ENCODE data around the gene WNT6.
"Not testable (repeated sequence)": the region's sequence is repeated elsewhere in the genome, so short reads cannot be mapped to it uniquely, and the experiment has no call there.

The WNT6 gene

DNA sequence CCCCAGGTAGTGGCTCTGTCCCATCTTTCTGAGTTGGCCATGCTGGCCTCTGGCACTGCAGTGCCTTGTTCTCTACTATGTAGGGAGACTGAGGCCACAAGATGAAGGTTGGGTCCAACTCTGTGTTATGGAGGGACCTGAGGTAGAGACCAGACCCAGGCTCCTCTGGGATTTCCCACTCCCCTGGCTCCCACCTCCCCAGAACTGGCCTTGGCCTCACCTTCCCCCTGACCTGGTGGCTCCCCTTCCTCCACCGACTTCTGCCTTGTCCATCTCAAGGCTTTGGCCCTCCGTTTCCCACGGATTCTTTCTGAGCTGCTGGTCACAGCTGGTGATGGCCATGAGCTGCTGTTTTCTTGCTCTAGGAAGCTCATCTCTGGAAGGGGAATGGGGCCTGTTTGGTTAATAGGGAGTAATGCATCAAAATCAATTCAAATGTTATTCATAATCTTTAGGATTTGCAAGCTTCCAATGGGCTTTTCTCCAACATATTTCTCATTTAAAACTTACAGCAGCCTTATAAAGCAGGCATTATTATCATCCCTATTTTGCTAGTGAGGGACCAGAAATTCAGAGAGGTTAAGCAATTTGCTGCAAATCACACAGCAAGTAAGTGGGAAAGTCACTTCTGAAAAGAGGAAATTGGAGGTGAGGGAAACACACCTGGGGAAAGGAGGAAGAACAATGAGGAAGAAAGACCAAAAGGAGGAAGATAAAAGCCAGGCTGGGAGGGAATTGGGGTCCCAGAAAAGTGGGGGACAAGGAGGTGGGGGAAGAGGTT lies 28.9 kb upstream of the WNT6 start:
- FAIRE-seq: no peak

DNA sequence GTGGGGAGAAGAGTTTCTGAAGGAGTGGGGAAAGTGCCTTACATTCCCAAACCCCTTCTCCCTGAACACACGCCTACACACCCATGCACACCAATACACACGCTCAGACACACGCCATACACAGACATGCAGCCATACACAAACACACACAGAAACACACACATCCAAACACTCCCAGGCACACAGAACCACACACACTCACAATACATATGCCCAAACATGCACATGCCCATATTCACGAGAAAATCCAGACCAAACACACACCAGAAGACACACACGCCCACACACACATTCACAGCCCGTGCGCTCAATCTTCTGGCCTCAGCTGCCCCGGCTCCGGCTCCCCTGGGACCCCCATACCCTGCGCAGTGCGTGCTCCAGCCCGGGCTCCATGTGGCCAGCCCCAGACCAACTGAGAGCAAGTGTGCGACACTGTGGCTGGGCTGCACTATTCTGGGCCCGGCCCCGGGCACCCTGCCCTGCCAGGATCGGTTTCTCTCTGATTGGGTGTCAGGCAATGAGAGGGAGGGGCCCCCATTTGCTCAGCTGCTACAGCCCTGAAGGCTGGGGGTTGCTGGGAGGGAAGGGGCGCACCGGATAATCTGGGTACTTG lies 28.1 kb upstream of the WNT6 start, which contains the start of gene PRKAG3:
TSS of gene PRKAG3 (minus strand) at position 426 of the 613 bp plus-strand sequence.
- no peak for FAIRE-seq

GRCh38 chr2:218832081-218832480 lies 27.5 kb upstream of the WNT6 start:
- FAIRE-seq: no peak

GRCh38 chr2:218832520-218832919 lies 27.1 kb upstream of the WNT6 start:
- no peak for FAIRE-seq

GRCh38 chr2:218833023-218833609 lies 26.5 kb upstream of the WNT6 start:
- FAIRE-seq: no peak

- no peak for FAIRE-seq
These were observed 24.9 kb upstream of the WNT6 start for GRCh38 chr2:218834685-218835084.

DNA sequence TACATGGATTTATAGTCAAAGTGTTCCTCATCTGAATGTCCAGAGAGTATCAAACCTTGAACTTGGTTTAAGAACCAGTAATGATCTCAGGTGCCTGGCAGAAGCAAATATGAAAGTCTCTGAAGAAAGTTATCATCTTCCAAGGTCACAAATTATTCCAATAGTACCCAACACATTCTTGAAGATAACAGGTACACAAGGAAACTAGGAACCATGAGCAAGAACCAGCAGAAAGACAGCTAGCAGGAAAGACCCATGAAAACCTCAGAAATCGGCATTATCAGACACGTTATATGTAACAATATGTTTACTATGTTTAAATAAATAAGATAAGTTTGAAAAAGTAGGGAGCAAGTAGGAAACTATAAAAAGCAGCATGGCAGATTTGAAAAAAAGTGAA lies 22.1 kb upstream of the WNT6 start:
- FAIRE-seq: no peak

GRCh38 chr2:218839430-218839829 lies 20.2 kb upstream of the WNT6 start:
- no peak for FAIRE-seq

DNA sequence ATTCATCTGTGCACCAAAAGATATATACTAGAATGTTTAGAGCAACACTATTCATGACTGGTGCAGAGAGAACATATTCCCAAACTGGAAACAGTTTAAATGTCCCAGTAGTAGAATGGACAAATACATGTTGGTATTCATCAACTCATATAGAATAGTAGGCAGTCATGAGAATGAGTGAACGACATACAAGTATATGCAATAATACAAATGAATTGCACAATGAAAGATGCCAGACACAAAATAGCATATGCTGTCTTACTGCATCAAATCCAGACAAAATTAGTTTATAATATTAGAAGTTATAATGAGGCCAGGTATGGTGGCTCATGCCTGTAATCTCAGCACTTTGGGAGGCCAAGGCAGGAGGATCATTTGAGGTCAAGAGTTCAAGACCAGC lies 19.7 kb upstream of the WNT6 start:
- no peak for FAIRE-seq

GRCh38 chr2:218844334-218844733 lies 15.3 kb upstream of the WNT6 start:
- not testable (repeated sequence) for FAIRE-seq

GRCh38 chr2:218846963-218847362 lies 12.6 kb upstream of the WNT6 start:
- FAIRE-seq: not testable (repeated sequence)

- no peak for FAIRE-seq
These were observed 9.9 kb upstream of the WNT6 start for GRCh38 chr2:218849721-218850120.

DNA sequence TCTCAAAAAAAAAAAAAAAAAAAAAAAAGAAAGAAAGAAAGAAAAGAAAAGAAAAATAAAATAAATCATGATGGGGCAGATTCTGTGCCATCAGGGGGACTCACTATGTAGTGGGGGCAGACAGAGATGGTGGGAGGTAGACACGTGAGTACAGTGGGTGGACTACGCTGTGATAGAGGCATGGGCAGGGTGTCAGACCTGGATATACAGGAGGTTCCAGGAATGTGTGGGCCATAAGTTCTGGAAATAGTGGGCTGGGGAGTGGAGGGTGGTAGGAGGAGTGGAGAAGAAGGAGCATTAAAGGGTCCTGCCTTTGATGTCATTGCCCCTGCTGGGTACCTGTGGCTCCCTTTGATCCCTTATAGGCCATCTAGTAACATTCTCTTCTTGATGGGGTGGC lies 8.8 kb upstream of the WNT6 start:
- no peak for FAIRE-seq

DNA sequence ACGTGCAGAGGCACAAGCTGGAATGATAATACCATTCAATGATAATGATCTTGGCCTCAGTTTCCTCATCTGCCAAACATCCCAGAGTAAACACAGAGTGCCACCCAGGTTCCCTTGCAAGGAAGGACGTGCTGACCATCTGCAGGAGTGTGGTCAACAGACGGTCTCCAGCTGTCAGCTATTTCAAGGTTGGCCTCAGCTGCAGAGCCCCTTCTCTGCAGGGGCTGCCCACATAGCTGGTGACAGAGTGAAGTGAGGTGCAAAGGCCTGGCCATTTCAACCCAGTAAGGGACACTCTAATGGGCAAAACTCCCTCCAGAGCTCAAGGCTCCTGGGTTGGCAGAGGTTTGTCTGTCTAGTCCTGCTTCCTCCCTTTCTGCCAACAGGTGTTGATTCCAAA lies 8.3 kb upstream of the WNT6 start:
- no peak for FAIRE-seq

DNA sequence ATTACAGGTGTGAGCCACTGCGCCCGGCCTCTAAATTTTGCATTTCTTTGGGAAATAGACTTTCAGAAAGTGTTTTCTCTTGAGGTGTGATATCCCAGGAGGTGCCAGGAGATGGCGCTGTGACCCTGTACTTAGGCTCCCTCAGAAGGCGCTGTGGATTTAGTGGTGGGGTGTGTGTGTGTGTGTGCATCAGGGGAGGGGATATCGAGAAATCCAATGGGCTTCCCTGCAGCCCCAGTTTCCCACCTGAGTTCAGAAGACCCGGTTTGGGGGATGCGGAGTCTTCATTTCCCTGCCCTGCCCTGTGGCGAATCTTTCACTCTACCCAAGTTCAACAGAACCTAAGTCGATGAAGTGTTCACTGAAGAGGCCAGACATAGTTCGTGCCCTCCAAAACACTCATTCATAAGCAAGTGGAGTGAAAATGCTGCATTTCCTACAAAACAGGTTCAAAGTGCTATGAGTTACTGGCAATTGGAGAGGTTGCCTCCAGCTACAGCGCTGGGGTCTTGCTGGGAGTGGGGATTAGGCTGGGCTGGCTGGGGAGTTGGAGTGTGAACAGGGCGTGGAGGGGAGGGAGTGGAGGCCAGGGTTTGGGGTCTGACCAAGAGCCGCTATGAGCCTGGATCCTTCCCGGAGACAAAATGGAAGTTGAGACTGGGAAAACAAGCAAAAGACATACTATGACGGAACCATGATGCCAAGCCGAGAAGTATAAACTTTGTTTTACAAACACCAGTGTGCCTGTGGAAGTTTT lies 6.5 kb upstream of the WNT6 start:
- FAIRE-seq: peak; percentile 63

- no peak for FAIRE-seq
These were observed 5.8 kb upstream of the WNT6 start for GRCh38 chr2:218853766-218854165.

- no peak for FAIRE-seq
These were observed 4.7 kb upstream of the WNT6 start for GRCh38 chr2:218854860-218855259.

DNA sequence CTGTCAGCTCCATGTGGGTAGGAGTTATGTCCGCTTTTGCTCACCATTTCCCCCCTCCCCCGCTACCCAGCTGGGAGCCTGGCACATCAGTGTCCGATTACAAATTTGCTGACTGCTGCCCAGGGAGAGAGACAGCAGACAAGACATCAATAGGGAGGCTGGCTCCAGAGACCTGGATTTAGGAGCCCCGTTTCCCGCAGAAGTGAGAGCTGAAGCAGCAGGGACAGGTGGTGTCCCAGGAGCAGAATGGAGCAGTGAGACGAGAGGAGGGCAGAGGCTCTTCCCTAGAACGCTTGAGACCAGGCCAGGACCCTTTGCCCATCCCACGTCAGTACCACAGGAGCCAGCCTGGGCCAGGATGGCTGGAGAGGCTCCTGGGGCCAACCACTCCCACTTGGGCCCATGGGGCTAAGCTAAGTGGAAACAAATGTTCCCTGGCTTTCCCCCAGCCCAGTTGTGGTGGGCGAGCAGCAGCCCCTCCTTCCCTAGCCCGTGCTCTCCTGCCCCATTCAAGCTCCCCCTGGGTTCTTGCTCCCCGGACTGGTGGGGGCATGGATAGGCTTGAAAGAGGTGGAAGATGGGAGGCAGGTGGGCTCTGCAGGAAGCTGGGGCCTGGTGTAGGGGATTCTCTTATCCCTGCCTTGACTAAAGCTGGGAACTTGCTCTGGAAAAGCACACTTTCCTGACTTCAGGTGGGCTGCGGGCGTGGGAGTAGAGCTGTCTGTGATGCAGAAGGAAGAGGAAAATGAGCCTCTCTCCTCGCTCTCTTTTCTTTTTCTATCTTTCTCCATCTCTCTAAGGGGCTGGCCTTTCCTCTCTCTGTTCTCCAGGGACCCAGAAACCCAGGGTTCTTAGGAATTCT lies 4.1 kb upstream of the WNT6 start:
- no peak for FAIRE-seq

GRCh38 chr2:218856167-218856895 lies 3.3 kb upstream of the WNT6 start:
- FAIRE-seq: no peak

DNA sequence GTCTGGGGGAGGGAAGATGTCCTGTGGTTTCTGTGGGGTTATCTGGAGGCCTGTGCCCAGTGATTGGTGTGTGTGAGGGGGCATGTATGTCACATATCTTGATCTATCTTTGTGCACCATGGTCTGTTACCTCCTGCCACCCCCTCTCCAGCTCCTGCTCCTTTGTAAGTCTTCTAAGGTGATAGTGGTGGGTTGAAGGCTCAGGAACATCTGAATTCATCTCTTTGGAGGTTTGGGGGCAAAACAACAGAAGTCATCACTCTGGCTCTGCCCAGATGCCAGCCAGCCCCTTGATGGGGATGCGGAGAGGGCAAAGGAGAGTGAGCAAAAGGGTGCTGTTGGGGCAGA lies 2.7 kb upstream of the WNT6 start:
- FAIRE-seq: no peak

DNA sequence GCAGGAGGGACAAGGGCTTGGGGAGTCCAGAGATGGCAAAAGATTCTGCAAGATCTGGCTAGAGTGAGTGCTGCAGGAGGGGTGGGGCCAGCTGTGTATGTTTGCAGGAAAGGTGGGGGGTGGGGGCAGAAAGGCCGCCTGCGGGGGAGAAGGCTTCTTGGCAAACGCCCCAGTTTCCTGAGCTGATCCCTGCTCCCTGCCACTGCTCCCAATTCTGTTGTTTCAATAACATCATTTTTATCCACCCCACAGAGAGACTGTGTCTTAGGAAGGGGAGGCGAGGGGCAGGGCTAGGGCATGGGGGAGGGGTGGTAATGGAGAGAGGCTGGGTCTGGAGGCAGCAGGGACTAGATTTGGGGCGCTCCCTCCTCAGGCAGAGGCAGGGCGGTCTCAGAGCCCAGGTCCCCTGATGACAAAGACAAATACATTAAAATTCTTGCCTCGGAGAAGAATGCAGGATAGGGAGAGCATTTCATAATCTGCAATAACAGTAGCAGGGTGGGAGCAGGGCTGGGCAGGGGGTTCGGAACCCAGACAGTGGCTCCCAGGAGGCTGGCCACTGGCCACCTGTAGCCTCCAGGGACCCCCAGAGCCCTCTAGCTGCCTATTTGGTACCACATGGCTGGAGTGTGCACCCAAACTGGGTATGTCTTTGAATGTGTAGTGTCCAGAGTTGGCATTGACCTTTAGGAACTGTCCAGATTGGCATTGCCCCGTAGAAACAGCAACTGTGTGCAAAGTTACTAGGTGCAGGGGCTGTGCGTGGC lies 2.1 kb upstream of the WNT6 start:
- FAIRE-seq: no peak

Measured in G401.6 (cell line).